ENCODE measurements around the gene ZKSCAN1. TPM values are rescaled to one million over a fixed set of nuclear protein-coding genes. Genes with fewer than 3 reads are reported as not detected.

ZKSCAN1 gene
- total and polyA plus RNA-seq, 2 experiments from 2014 or later = 22.3 to 33.7 TPM

DNA sequence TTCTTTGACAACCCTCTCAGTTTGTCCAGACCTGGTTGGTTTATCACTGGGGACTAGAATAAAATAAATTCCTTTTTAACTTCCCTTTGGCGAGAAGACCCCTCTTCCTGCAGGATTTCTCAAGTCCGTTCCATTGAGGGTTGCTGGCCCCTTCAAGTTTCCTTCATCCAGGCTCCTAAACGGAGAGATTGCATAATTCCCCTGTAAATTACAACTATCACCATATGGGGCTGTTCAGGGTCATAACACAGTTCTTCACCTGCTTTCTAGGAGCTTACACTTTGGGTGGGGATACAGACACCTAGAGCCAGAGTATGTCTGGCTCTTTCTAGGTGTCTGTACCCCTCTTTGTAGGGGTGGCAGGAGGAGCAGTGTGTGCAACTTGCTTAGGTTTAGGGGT, 70.1 kb downstream of the ZKSCAN1 start:
- Histone ChIP-seq H3K9me3 (ENCODE audit: low read depth) (no peaks in the 10 kb centered on the region), H3K4me3 (no peak overlapping the region), H3K27ac (no peak overlapping the region), H3K27me3 (no peaks in the 10 kb centered on the region), H3K36me3 (peaks cover 3% of the 10 kb centered on the region), H3K4me1 (ENCODE audit: low read depth) (peaks cover 6% of the 10 kb centered on the region)
- TF ChIP-seq, protein P1, sequence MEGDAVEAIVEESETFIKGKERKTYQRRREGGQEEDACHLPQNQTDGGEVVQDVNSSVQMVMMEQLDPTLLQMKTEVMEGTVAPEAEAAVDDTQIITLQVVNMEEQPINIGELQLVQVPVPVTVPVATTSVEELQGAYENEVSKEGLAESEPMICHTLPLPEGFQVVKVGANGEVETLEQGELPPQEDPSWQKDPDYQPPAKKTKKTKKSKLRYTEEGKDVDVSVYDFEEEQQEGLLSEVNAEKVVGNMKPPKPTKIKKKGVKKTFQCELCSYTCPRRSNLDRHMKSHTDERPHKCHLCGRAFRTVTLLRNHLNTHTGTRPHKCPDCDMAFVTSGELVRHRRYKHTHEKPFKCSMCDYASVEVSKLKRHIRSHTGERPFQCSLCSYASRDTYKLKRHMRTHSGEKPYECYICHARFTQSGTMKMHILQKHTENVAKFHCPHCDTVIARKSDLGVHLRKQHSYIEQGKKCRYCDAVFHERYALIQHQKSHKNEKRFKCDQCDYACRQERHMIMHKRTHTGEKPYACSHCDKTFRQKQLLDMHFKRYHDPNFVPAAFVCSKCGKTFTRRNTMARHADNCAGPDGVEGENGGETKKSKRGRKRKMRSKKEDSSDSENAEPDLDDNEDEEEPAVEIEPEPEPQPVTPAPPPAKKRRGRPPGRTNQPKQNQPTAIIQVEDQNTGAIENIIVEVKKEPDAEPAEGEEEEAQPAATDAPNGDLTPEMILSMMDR (IDR thresholded peaks at IDR 0.05; ENCODE audit: low read depth, low read length) = no peak
- no peak for DNase-seq (ENCODE audit: low read depth in 1 of 2, low spot score in 1 of 2)

DNA sequence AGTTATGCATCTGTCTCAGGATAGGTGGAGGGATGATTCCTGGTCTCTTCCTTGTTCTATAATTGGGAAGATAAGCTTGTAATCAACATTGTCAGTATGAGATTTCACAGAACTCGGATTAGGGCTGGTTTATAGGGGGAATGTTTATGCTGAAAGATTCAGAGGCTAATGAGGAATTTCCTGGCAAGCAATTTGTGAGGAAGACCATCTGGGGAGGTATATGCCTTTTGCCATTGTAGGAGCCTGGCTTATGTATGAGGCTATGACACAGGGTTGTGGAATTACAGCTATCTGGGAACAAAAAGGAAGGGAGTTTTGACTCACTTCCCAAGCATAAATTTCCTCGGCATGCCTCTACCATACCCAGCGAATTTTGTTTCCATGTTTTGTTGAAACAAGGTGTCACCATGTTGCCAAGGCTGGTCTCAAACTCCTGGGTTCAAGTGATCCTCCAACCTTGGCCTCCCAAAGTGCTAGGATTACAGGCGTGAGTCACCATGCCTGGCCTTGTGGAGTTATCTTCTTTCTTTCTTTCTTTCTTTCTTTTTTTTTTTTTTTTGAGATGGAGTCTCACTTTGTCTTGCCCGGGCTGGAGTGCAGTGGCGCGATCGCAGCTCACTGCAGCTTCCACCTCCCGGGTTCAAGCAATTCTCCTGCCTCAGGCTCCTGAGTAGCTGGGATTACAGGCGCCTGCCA, 71.8 kb downstream of the ZKSCAN1 start:
- Histone ChIP-seq H3K4me1 (ENCODE audit: low read depth) (peaks cover 3% of the 10 kb centered on the region), H3K27ac (no peak overlapping the region), H3K9me3 (ENCODE audit: low read depth) (no peaks in the 10 kb centered on the region), H3K27me3 (no peaks in the 10 kb centered on the region), H3K36me3 (peaks cover 20% of the 10 kb centered on the region), H3K4me3 (no peak overlapping the region)
- peak in 1 of 2 donors; percentile 98 for DNase-seq (ENCODE audit: low read depth in 1 of 2, low spot score in 1 of 2)
- TF ChIP-seq, protein P1 (IDR thresholded peaks at IDR 0.05; ENCODE audit: low read depth, low read length) = no peak

DNA sequence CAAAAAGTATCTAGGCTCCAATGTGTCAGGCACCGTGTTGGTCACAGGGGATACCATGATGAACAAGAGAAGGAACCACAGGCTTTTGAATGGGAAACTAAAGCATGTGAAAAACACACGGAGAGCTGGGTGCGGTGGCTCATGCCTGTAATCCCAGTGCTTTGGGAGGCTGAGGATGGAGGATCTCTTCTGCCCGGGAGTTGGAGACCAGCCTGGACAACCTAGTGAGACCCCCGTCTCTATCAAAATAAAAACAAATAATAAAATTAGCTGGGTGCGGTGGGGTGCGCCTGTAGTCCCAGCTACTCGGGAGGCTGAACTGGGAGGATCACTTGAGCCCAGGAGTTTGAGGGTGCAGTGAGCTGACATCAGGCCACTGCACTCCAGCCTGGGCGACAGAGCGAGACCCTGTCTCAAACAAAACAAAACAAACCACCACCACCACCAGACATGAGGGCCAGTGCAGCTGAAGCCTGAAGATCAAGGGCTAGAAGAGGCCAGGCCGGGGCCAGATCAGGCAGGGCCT, 72.8 kb downstream of the ZKSCAN1 start:
- Histone ChIP-seq H3K27me3 (no peaks in the 10 kb centered on the region), H3K4me1 (ENCODE audit: low read depth) (peaks cover 2% of the 10 kb centered on the region), H3K36me3 (peaks cover 29% of the 10 kb centered on the region), H3K9me3 (ENCODE audit: low read depth) (no peaks in the 10 kb centered on the region), H3K4me3 (peak overlapping the region; percentile 67), H3K27ac (peak overlapping the region; percentile 80)
- TF ChIP-seq, protein P1 (IDR thresholded peaks at IDR 0.05; ENCODE audit: low read depth, low read length) = no peak
- no peak for DNase-seq (ENCODE audit: low read depth in 1 of 2, low spot score in 1 of 2)

DNA sequence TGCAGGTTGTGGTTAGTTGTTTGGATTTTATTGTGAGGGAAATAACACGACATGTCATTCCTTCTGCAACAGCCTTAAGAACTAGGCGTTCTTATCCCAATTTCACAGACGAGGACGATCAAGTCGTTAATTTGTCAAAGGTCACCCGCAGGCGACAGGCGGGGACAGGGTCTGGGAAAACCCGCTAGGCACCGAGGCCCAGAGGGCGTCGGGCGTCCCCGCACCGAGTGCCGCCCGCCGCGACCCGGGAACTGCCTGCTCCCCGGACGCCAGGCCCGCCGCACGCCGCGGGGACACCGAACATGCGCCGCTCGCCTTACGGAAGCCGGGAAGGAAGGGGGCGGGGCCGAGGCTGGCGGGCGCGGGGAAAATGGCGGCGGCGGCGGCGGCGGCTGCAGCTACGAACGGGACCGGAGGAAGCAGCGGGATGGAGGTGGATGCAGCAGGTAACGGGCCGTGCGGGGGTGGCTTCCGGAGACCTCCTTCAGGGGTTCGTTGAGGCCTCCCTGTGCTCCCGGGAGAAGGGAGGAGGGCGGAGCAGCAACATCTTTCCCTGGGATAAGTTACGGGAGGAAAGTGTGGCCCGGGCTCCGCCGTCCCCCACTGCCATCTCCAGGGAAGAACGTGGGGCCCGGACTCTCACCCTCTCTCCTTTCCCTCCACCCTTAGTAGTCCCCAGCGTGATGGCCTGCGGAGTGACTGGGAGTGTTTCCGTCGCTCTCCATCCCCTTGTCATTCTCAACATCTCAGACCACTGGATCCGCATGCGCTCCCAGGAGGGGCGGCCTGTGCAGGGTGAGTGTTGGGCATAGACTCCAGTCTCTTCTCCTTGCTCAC, 73.4 kb downstream of the ZKSCAN1 start, which contains the start of gene COPS6:
COPS6 (plus strand) TSS at position 349 of the 837 bp plus-strand sequence; CDS start at position 371, 22 bp downstream.
- peak; percentile 81 to 85 for DNase-seq (ENCODE audit: low read depth in 1 of 2, low spot score in 1 of 2)
- Histone ChIP-seq H3K4me1 (ENCODE audit: low read depth) (peaks cover 2% of the 10 kb centered on the region), H3K36me3 (peaks cover 34% of the 10 kb centered on the region), H3K4me3 (peak within 1 kb of the TSS; percentile 67), H3K27ac (peak within 1 kb of the TSS; percentile 80), H3K27me3 (no peaks in the 10 kb centered on the region), H3K9me3 (ENCODE audit: low read depth) (no peaks in the 10 kb centered on the region)
- TF ChIP-seq, protein P1 (IDR thresholded peaks at IDR 0.05; ENCODE audit: low read depth, low read length) = no peak

DNA sequence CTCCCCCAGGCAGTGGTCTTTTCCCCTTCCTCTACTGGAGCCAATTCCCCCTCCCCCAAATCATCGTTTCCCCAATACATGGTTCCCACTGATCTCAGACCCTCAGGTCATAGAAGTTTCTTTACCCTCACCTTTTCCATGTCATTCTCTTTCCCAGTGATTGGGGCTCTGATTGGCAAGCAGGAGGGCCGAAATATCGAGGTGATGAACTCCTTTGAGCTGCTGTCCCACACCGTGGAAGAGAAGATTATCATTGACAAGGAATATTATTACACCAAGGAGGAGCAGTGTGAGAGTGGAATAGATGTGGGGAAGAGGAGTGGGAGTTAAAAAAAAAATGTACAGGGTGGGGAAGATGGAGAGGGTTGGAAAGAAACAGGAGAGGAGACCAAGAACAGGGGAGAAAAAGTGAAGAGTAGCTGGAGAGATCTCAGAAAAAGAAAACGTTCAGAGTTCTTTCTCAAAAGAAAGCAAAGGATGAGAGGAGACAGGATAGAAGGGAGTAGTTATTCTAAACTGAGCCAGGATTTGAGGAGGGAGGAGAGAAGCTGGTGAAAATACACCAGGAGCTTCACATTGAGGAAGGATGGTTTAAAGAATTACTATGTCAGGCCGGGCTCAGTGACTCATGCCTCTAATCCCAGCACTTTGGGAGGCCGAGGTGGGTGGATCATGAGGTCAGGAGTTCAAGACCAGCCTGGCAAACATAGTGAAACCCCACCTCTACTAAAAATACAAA, 74.2 kb downstream of the ZKSCAN1 start:
- DNase-seq (ENCODE audit: low read depth in 1 of 2, low spot score in 1 of 2) = no peak
- H3K4me3 ChIP-seq = peak overlapping the region; percentile 67
- no peaks in the 10 kb centered on the region for H3K9me3 ChIP-seq (ENCODE audit: low read depth)
- no peaks in the 10 kb centered on the region for H3K27me3 ChIP-seq
- H3K27ac ChIP-seq = peak overlapping the region; percentile 80
- H3K4me1 ChIP-seq (ENCODE audit: low read depth) = peaks cover 2% of the 10 kb centered on the region
- H3K36me3 ChIP-seq = peaks cover 42% of the 10 kb centered on the region
- TF ChIP-seq, protein P1 (IDR thresholded peaks at IDR 0.05; ENCODE audit: low read depth, low read length) = no peak

All from cardiac muscle cell (in vitro differentiated cells and primary cell).